ENCODE measurements around the gene ZMYND10. TPM values are rescaled to one million over a fixed set of nuclear protein-coding genes. Genes with fewer than 3 reads are reported as not detected.

ZMYND10 gene
- polyA plus RNA-seq, 4 donors: 0.43 to 2.5 (median 1.2) TPM

DNA sequence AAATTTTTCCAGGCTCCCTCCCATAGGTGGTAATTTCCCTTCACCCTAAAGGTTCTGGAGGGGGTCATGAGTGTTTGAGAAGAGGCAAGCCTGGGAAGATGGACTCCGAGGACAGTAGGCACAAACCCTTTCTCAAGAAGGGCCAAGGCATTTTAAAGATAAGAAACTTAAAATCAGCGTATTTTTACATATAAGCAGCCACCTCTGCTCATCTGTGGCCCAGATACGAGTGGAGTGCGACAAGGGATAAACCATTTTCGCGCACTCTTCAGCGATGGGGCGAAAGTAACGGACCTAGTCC is 5.4 kb downstream of the ZMYND10 start:
- FAIRE-seq: no peak
- H3K36me3 ChIP-seq (ENCODE audit: control insufficient read depth in 3 of 3, insufficient read depth in 2 of 3, low read depth in 1 of 3, low read length in 3 of 3): peaks cover 0 to 7% (median 0%) of the 10 kb centered on the region in 3 donors

DNA sequence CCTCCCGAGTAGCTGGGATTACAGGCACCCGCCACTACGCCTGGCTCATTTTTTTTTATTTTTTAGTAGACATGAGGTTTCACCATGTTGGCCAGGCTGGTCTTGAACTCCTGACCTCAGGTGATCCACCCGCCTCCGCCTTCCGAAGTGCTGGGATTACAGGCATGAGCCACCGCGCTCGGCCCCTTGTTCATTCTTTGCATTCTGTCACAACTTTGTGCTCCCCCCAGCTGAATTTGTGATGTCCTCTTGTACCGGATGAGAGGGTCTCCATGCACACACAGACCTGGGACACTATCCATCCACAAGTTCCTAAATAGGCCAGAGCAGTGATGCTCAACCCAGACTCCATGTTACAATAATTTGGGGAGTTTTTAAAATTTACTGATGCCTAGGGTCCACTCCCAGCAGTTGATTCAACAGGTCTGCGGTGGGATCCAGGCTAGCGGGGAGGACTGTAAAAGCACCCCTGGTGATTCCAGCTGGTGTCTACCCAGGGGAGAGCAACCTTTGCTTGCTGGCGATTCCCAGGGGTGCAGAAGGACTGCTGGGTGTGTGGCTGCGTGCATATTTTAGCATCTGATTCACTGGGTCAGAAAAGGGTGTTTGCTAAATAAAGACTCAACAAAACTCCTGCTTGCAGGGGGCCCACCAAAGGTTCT is 5.9 kb downstream of the ZMYND10 start:
- H3K27ac ChIP-seq (ENCODE audit: low read depth in 1 of 3, low read length in 2 of 3): peak overlapping the region; percentile 18 to 88 (median 73)
- H3K9me3 ChIP-seq (ENCODE audit: control insufficient read depth in 2 of 2, insufficient read depth in 1 of 2, low read depth in 1 of 2, low read length in 1 of 2): no peaks in the 10 kb centered on the region
- 71 to 80% (median 72%) methylated on average over 14 of the region's 14 CpGs for WGBS, 3 donors
- DNase-seq: no peak
- peak overlapping the region; percentile 27 to 50 (median 48) for H3K4me3 ChIP-seq (ENCODE audit: low read depth in 1 of 3, low read length in 3 of 3)
- peaks cover 0 to 26% (median 0%) of the 10 kb centered on the region in 3 donors for H3K27me3 ChIP-seq (ENCODE audit: control insufficient read depth in 3 of 3, insufficient read depth in 3 of 3, low read length in 3 of 3)
- peaks cover 0 to 30% (median 0%) of the 10 kb centered on the region in 3 donors for H3K4me1 ChIP-seq (ENCODE audit: control insufficient read depth in 3 of 3, insufficient read depth in 2 of 3, low read depth in 1 of 3, low read length in 2 of 3)
- peaks cover 0 to 8% (median 0%) of the 10 kb centered on the region in 3 donors for H3K36me3 ChIP-seq (ENCODE audit: control insufficient read depth in 3 of 3, insufficient read depth in 2 of 3, low read depth in 1 of 3, low read length in 3 of 3)
- FAIRE-seq: no peak

More for the DNA sequence above, 5.4 kb downstream of the ZMYND10 start:
- WGBS, 3 donors: 21 to 39% (median 27%) methylated on average over 9 of the region's 9 CpGs
- peaks cover 0 to 29% (median 0%) of the 10 kb centered on the region in 3 donors for H3K4me1 ChIP-seq (ENCODE audit: control insufficient read depth in 3 of 3, insufficient read depth in 2 of 3, low read depth in 1 of 3, low read length in 2 of 3)
- H3K27me3 ChIP-seq (ENCODE audit: control insufficient read depth in 3 of 3, insufficient read depth in 3 of 3, low read length in 3 of 3): peaks cover 0 to 26% (median 0%) of the 10 kb centered on the region in 3 donors
- no peaks in the 10 kb centered on the region for H3K9me3 ChIP-seq (ENCODE audit: control insufficient read depth in 2 of 2, insufficient read depth in 1 of 2, low read depth in 1 of 2, low read length in 1 of 2)
- no peak for DNase-seq
- H3K4me3 ChIP-seq (ENCODE audit: low read depth in 1 of 3, low read length in 3 of 3): peak overlapping the region; percentile 27 to 50 (median 48)
- H3K27ac ChIP-seq (ENCODE audit: low read depth in 1 of 3, low read length in 2 of 3): peak overlapping the region; percentile 18 to 88 (median 73)

DNA sequence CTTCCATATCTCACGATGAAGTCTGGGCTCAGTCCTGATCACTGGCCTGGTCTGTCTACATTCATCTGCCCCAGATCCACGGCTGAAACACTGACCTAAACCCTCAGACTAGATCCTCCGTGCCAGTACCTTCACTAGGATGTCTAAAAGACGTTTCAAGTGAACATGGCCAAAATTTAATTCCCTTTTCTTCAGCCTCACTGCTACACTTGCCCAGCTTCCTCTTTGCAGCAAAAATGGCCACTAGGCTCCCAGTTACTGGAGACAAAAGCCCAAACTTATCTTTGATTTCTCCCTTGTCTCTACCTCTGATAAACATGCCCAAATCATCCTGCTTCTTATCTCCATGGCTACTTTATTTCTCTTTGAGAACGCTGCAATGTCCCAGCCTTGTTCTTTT is 6.6 kb downstream of the ZMYND10 start:
- Histone ChIP-seq H3K36me3 (ENCODE audit: control insufficient read depth in 3 of 3, insufficient read depth in 2 of 3, low read depth in 1 of 3, low read length in 3 of 3) (peaks cover 0 to 14% (median 0%) of the 10 kb centered on the region in 3 donors), H3K4me1 (ENCODE audit: control insufficient read depth in 3 of 3, insufficient read depth in 2 of 3, low read depth in 1 of 3, low read length in 2 of 3) (peaks cover 0 to 30% (median 3%) of the 10 kb centered on the region in 3 donors), H3K4me3 (ENCODE audit: low read depth in 1 of 3, low read length in 3 of 3) (peak overlapping the region in 1 of 3 donors; percentile 24), H3K27ac (ENCODE audit: low read depth in 1 of 3, low read length in 2 of 3) (peak overlapping the region in 2 of 3 donors; percentile 80 to 96), H3K9me3 (ENCODE audit: control insufficient read depth in 2 of 2, insufficient read depth in 1 of 2, low read depth in 1 of 2, low read length in 1 of 2) (no peaks in the 10 kb centered on the region), H3K27me3 (ENCODE audit: control insufficient read depth in 3 of 3, insufficient read depth in 3 of 3, low read length in 3 of 3) (peaks cover 0 to 26% (median 0%) of the 10 kb centered on the region in 3 donors)
- no peak for FAIRE-seq
- no peak for DNase-seq
- 55 to 82% (median 59%) methylated on average over 5 of the region's 5 CpGs for WGBS, 3 donors

DNA sequence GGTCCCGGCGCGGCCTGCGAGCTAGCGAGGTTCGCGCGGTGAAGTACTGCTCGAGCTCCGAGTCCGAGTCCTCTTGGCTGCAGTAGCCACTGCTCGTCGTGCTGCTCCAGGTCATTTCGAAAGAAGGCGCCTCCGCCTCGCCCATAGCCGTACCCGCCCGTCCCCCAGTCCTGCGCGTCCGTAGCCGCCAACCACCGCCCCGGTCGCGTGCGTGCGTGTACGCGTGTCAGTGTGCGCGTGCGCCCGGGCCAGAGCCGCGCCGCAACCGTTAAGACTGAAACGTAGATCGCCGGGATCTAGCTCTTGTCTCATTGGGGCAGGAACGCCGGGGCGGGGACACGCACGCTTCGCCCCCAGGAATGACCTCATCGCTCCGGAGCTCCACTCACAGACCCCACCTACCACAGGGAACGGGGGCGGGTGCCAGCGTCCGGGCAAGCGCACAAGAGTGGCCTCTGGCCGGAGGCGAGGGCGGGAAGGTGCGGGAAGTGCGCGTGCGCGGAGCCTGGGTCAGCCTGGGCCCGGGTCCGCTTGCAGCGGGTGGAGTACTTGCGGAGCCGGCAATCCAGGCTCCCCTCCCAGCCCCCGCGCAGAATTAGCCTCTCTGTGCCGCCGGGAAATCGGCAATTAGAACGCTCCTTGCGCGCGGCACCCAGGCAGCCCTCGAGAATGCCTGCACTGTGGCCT is 8.2 kb downstream of the ZMYND10 start:
- DNase-seq: peak; percentile 99
- FAIRE-seq: no peak
- Histone ChIP-seq H3K4me3 (ENCODE audit: low read depth in 1 of 3, low read length in 3 of 3) (peak overlapping the region; percentile 56 to 91 (median 61)), H3K9me3 (ENCODE audit: control insufficient read depth in 2 of 2, insufficient read depth in 1 of 2, low read depth in 1 of 2, low read length in 1 of 2) (no peaks in the 10 kb centered on the region), H3K27me3 (ENCODE audit: control insufficient read depth in 3 of 3, insufficient read depth in 3 of 3, low read length in 3 of 3) (peaks cover 0 to 26% (median 0%) of the 10 kb centered on the region in 3 donors), H3K4me1 (ENCODE audit: control insufficient read depth in 3 of 3, insufficient read depth in 2 of 3, low read depth in 1 of 3, low read length in 2 of 3) (peaks cover 0 to 32% (median 3%) of the 10 kb centered on the region in 3 donors), H3K36me3 (ENCODE audit: control insufficient read depth in 3 of 3, insufficient read depth in 2 of 3, low read depth in 1 of 3, low read length in 3 of 3) (peaks cover 0 to 20% (median 0%) of the 10 kb centered on the region in 3 donors), H3K27ac (ENCODE audit: low read depth in 1 of 3, low read length in 2 of 3) (peak overlapping the region; percentile 92 to 98 (median 96))
- 0 to 1% (median 0%) methylated on average over 55 to 79 of the region's 79 CpGs for WGBS, 3 donors

GRCh38 chr3:50336452-50337174 is 8.9 kb downstream of the ZMYND10 start:
- Histone ChIP-seq H3K27ac (ENCODE audit: low read depth in 1 of 3, low read length in 2 of 3) (peak overlapping the region; percentile 88 to 98 (median 96)), H3K27me3 (ENCODE audit: control insufficient read depth in 3 of 3, insufficient read depth in 3 of 3, low read length in 3 of 3) (peaks cover 0 to 22% (median 0%) of the 10 kb centered on the region in 3 donors), H3K4me3 (ENCODE audit: low read depth in 1 of 3, low read length in 3 of 3) (peak overlapping the region; percentile 56 to 91 (median 61)), H3K36me3 (ENCODE audit: control insufficient read depth in 3 of 3, insufficient read depth in 2 of 3, low read depth in 1 of 3, low read length in 3 of 3) (peaks cover 0 to 27% (median 3%) of the 10 kb centered on the region in 3 donors), H3K9me3 (ENCODE audit: control insufficient read depth in 2 of 2, insufficient read depth in 1 of 2, low read depth in 1 of 2, low read length in 1 of 2) (no peaks in the 10 kb centered on the region), H3K4me1 (ENCODE audit: control insufficient read depth in 3 of 3, insufficient read depth in 2 of 3, low read depth in 1 of 3, low read length in 2 of 3) (peaks cover 0 to 32% (median 3%) of the 10 kb centered on the region in 3 donors)
- DNase-seq: no peak
- no peak for FAIRE-seq
- 1% methylated on average over 29 to 31 of the region's 31 CpGs for WGBS, 3 donors

GRCh38 chr3:50334339-50335075 is 11.0 kb downstream of the ZMYND10 start:
- 60 to 66% (median 62%) methylated on average over 5 of the region's 5 CpGs for WGBS, 3 donors
- H3K9me3 ChIP-seq (ENCODE audit: control insufficient read depth in 2 of 2, insufficient read depth in 1 of 2, low read depth in 1 of 2, low read length in 1 of 2): no peaks in the 10 kb centered on the region
- DNase-seq (no peak), FAIRE-seq (no peak)
- H3K27me3 ChIP-seq (ENCODE audit: control insufficient read depth in 3 of 3, insufficient read depth in 3 of 3, low read length in 3 of 3): peaks cover 0 to 2% (median 0%) of the 10 kb centered on the region in 3 donors
- H3K4me3 ChIP-seq (ENCODE audit: low read depth in 1 of 3, low read length in 3 of 3): no peak overlapping the region
- H3K36me3 ChIP-seq (ENCODE audit: control insufficient read depth in 3 of 3, insufficient read depth in 2 of 3, low read depth in 1 of 3, low read length in 3 of 3): peaks cover 12 to 49% (median 14%) of the 10 kb centered on the region in 3 donors
- H3K4me1 ChIP-seq (ENCODE audit: control insufficient read depth in 3 of 3, insufficient read depth in 2 of 3, low read depth in 1 of 3, low read length in 2 of 3): peaks cover 0 to 22% (median 3%) of the 10 kb centered on the region in 3 donors
- peak overlapping the region in 2 of 3 donors; percentile 32 to 81 for H3K27ac ChIP-seq (ENCODE audit: low read depth in 1 of 3, low read length in 2 of 3)

DNA sequence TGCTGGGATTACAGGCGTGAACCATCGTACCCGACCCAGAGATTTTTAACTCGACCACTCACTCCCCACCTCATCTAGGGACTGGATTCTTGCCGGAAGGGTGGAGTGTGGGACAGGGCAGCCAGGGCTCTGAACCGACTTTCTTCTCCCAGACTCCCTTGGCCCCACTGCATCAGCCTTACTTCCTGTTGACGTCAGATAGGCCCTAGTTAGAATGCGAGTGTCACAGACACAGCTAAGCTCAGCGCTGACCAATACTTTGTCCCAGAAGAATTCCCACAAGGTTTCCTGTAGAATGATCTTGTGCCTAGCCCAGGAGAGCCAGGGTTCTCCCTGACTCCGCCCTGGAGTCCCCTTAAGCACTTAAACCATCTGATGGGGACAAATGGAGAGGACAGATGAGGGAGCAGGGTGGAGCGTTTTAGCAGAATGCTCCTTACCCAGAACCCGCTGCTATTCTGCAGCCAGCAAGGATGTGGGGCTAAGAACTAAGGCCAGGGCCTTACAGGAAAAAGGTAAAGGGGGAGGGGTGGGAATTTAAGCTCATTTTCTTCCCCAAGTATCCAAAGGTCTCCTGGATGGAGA is 11.7 kb downstream of the ZMYND10 start:
- H3K27ac ChIP-seq (ENCODE audit: low read depth in 1 of 3, low read length in 2 of 3): peak overlapping the region in 2 of 3 donors; percentile 32 to 81
- no peaks in the 10 kb centered on the region for H3K9me3 ChIP-seq (ENCODE audit: control insufficient read depth in 2 of 2, insufficient read depth in 1 of 2, low read depth in 1 of 2, low read length in 1 of 2)
- DNase-seq: no peak
- H3K27me3 ChIP-seq (ENCODE audit: control insufficient read depth in 3 of 3, insufficient read depth in 3 of 3, low read length in 3 of 3): no peaks in the 10 kb centered on the region
- peaks cover 12 to 55% (median 14%) of the 10 kb centered on the region in 3 donors for H3K36me3 ChIP-seq (ENCODE audit: control insufficient read depth in 3 of 3, insufficient read depth in 2 of 3, low read depth in 1 of 3, low read length in 3 of 3)
- no peak for FAIRE-seq
- WGBS, 3 donors: 62 to 76% (median 71%) methylated on average over 12 of the region's 12 CpGs
- H3K4me1 ChIP-seq (ENCODE audit: control insufficient read depth in 3 of 3, insufficient read depth in 2 of 3, low read depth in 1 of 3, low read length in 2 of 3): peaks cover 0 to 23% (median 3%) of the 10 kb centered on the region in 3 donors
- no peak overlapping the region for H3K4me3 ChIP-seq (ENCODE audit: low read depth in 1 of 3, low read length in 3 of 3)

Data from small intestine (tissue), 7 donors.